SU-DHL-6 (cell line): ENCODE results near the gene ZNF182.
"Not testable (repeated sequence)": the region's sequence is repeated elsewhere in the genome, so short reads cannot be mapped to it uniquely, and the experiment has no call there.

Experiments
- H2AFZ ChIP-seq: fragments of 200-600 bp; sonication (generic); 2 replicates; pipeline ENCODE4 v1.6.1; 2014; ENCODE audit warnings: low read depth, mild to moderate bottlenecking, moderate library complexity, mixed read lengths, antibody characterized with exemption, low read length; ENCODE audit not compliant: severe bottlenecking
- H3F3A ChIP-seq: fragments of 200-600 bp; shearing (Covaris generic); 2 replicates; pipeline ENCODE4 v1.6.0; 2016; ENCODE audit warnings: antibody characterized with exemption, mild to moderate bottlenecking; ENCODE audit not compliant: insufficient read depth
- H3K27ac ChIP-seq: fragments of 200-600 bp; sonication (generic); 2 replicates; pipeline ENCODE4 v1.5.1; 2016; ENCODE audit warnings: low read depth, mild to moderate bottlenecking, low read length, moderate library complexity, mixed read lengths
- H3K27me3 ChIP-seq: fragments of 200-600 bp; sonication (generic), shearing (Covaris generic); 2 replicates; pipeline ENCODE4 v1.6.0; 2014; ENCODE audit warnings: mild to moderate bottlenecking, low read length
- H3K36me3 ChIP-seq: fragments of 200-600 bp; sonication (generic); 2 replicates; pipeline ENCODE4 v1.6.1; 2014; ENCODE audit warnings: mild to moderate bottlenecking, low read length, mixed read lengths
- H3K4me2 ChIP-seq: fragments of 300-600, 200-600 bp; shearing (Covaris generic), sonication (generic); 2 replicates; pipeline ENCODE4 v1.6.0; 2014; ENCODE audit warnings: low read length, low read depth, mild to moderate bottlenecking; ENCODE audit not compliant: poor library complexity, severe bottlenecking
- H3K4me3 ChIP-seq: fragments of 200-600 bp; sonication (generic); 2 replicates; pipeline ENCODE4 v1.5.1; 2014; ENCODE audit warnings: antibody characterized with exemption, low read length, mild to moderate bottlenecking, mixed read lengths; ENCODE audit not compliant: insufficient read depth, poor library complexity, severe bottlenecking
- H3K79me2 ChIP-seq: fragments of 200-600 bp; sonication (generic); 2 replicates; pipeline ENCODE4 v1.6.1; 2014; ENCODE audit warnings: mild to moderate bottlenecking, low read length, moderate library complexity; ENCODE audit not compliant: insufficient read depth
- H3K9ac ChIP-seq: fragments of 200-600 bp; sonication (generic); 2 replicates; pipeline ENCODE4 v1.7.0; 2014; ENCODE audit warnings: mild to moderate bottlenecking, low read length
- H3K9me2 ChIP-seq: fragments of 200-600 bp; sonication (generic); replicated peaks from 2 replicates; pipeline ENCODE4 v1.6.1; 2014; ENCODE audit warnings: low read length; ENCODE audit not compliant: insufficient read depth
- H3K9me3 ChIP-seq: fragments of 200-600 bp; sonication (generic); 2 replicates; pipeline ENCODE4 v1.6.1; 2014; ENCODE audit warnings: low read length, mixed read lengths; ENCODE audit not compliant: insufficient read depth
- H4K20me1 ChIP-seq: fragments of 200-600 bp; sonication (generic); 2 replicates; pipeline ENCODE4 v1.6.1; 2014; ENCODE audit warnings: low read depth, mild to moderate bottlenecking, antibody characterized with exemption, low read length, moderate library complexity, mixed read lengths
- CTCF ChIP-seq: fragments of 200-600 bp; sonication (generic); IDR thresholded peaks from one replicate; pipeline ENCODE4 v1.5.1; 2017; ENCODE audit warnings: antibody characterized with exemption, mild to moderate bottlenecking, low read length, moderate library complexity; ENCODE audit not compliant: insufficient read depth, poor library complexity, severe bottlenecking
- EZH2phosphoT487 ChIP-seq: fragments of 200-600 bp; sonication (generic), shearing (Covaris generic); conservative IDR thresholded peaks from 2 replicates; pipeline ENCODE4 v1.6.1; 2018; ENCODE audit warnings: mild to moderate bottlenecking, antibody characterized with exemption, low read length, moderate library complexity, mixed read lengths

Gene ZNF182

GRCh38 chrX:48043056-48043455 is 39.3 kb upstream of the ZNF182 start:
- no peaks in the 10 kb centered on the region for H3K9me2 ChIP-seq
- H3K79me2 ChIP-seq: no peaks in the 10 kb centered on the region
- no peak overlapping the region for H3K27ac ChIP-seq
- H3K27me3 ChIP-seq: no peaks in the 10 kb centered on the region
- TF ChIP-seq EZH2phosphoT487 (no peak), CTCF (no peak)
- no peaks in the 10 kb centered on the region for H3K9me3 ChIP-seq
- no peaks in the 10 kb centered on the region for H3F3A ChIP-seq
- no peak overlapping the region for H2AFZ ChIP-seq
- H3K9ac ChIP-seq: no peak overlapping the region
- no peak overlapping the region for H3K4me2 ChIP-seq
- H3K36me3 ChIP-seq: no peaks in the 10 kb centered on the region
- no peak overlapping the region for H3K4me3 ChIP-seq
- no peaks in the 10 kb centered on the region for H4K20me1 ChIP-seq

GRCh38 chrX:48035891-48036290 is 32.1 kb upstream of the ZNF182 start:
- H3K36me3 ChIP-seq: no peaks in the 10 kb centered on the region
- H3K79me2 ChIP-seq: no peaks in the 10 kb centered on the region
- H3K9ac ChIP-seq: no peak overlapping the region
- no peaks in the 10 kb centered on the region for H3K27me3 ChIP-seq
- H3K4me3 ChIP-seq: no peak overlapping the region
- H3F3A ChIP-seq: no peaks in the 10 kb centered on the region
- no peak overlapping the region for H2AFZ ChIP-seq
- no peaks in the 10 kb centered on the region for H3K9me3 ChIP-seq
- no peak for TF ChIP-seq EZH2phosphoT487
- TF ChIP-seq CTCF: no peak
- no peak overlapping the region for H3K27ac ChIP-seq
- no peaks in the 10 kb centered on the region for H4K20me1 ChIP-seq
- no peak overlapping the region for H3K4me2 ChIP-seq
- no peaks in the 10 kb centered on the region for H3K9me2 ChIP-seq

GRCh38 chrX:48030641-48031173 is 26.9 kb upstream of the ZNF182 start:
- not testable (repeated sequence) for H3K4me3 ChIP-seq, H3K79me2 ChIP-seq, H3K36me3 ChIP-seq, H3K27me3 ChIP-seq, H3K9me3 ChIP-seq, H3K4me2 ChIP-seq, H3K9me2 ChIP-seq, H3K27ac ChIP-seq, H3F3A ChIP-seq, H4K20me1 ChIP-seq, H3K9ac ChIP-seq, H2AFZ ChIP-seq

- Histone ChIP-seq H3K4me3 (no peak overlapping the region), H3K27me3 (no peaks in the 10 kb centered on the region)
Observed at GRCh38 chrX:48030237-48030636, 26.4 kb upstream of the ZNF182 start.

More at GRCh38 chrX:48030237-48030636, 26.4 kb upstream of the ZNF182 start:
- no peak for TF ChIP-seq CTCF
- TF ChIP-seq EZH2phosphoT487: no peak
- Histone ChIP-seq H3K79me2 (no peaks in the 10 kb centered on the region), H2AFZ (no peak overlapping the region), H3F3A (no peaks in the 10 kb centered on the region), H3K36me3 (no peaks in the 10 kb centered on the region), H3K27ac (no peak overlapping the region), H3K4me2 (no peak overlapping the region), H3K9ac (no peak overlapping the region), H3K9me3 (no peaks in the 10 kb centered on the region), H3K9me2 (no peaks in the 10 kb centered on the region), H4K20me1 (no peaks in the 10 kb centered on the region)
